ENCODE results near the gene GRIK2. TPM values are rescaled to one million over a fixed set of nuclear protein-coding genes. Genes with fewer than 3 reads are reported as not detected.

GRIK2 gene
- total RNA-seq, 1 donor from 2014 or later = 95.5 TPM

DNA sequence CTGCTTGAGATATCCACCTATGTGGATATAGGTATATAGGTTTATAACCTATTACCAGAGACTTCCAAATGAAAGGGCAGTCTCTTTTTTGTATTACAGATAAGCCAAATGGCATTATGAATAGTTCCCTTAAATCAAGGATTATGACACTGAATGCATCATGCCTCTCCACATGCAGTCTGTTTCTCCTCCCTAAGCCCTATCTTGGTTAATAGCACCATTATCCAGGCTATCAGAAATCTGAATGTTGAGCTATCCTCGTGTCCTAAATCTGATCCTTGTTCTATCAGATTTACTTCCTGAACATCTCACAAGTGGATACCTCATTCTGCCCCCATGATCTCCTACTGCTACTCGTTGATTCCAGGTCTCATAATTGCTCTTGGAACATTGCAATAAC, 138.0 kb downstream of the GRIK2 start:
- Mint-ChIP-seq H3K9me3 (ENCODE audit: unreplicated experiment) (no peaks in the 10 kb centered on the region), H3K27me3 (ENCODE audit: unreplicated experiment) (no peaks in the 10 kb centered on the region), H3K36me3 (ENCODE audit: unreplicated experiment) (no peaks in the 10 kb centered on the region), H3K4me1 (ENCODE audit: low read depth, unreplicated experiment) (peaks cover 11% of the 10 kb centered on the region), H3K27ac (ENCODE audit: unreplicated experiment) (no peak overlapping the region), H3K4me3 (ENCODE audit: unreplicated experiment) (no peak overlapping the region)
- TF ChIP-seq, protein P1, sequence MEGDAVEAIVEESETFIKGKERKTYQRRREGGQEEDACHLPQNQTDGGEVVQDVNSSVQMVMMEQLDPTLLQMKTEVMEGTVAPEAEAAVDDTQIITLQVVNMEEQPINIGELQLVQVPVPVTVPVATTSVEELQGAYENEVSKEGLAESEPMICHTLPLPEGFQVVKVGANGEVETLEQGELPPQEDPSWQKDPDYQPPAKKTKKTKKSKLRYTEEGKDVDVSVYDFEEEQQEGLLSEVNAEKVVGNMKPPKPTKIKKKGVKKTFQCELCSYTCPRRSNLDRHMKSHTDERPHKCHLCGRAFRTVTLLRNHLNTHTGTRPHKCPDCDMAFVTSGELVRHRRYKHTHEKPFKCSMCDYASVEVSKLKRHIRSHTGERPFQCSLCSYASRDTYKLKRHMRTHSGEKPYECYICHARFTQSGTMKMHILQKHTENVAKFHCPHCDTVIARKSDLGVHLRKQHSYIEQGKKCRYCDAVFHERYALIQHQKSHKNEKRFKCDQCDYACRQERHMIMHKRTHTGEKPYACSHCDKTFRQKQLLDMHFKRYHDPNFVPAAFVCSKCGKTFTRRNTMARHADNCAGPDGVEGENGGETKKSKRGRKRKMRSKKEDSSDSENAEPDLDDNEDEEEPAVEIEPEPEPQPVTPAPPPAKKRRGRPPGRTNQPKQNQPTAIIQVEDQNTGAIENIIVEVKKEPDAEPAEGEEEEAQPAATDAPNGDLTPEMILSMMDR (IDR thresholded peaks at IDR 0.05; ENCODE audit: partially characterized antibody, unreplicated experiment) = no peak
- DNase-seq = no peak

DNA sequence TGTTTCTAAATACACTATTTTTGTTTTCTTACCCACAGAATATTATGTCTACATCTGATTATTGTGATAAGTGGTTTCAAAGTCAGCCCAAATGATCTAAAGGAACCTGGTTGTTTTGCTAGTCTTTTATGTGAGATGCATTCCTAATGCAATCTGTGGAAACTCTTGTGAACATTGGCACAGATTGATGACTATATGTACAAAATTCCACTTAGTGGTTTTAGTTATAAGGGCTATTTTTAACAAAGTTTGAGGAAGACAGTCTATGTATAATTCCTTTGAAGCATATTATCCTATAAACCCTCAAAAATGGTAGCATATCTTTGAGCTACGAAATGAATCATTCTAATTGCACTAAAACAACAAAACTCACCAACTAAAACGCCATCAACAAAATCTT, 140.9 kb downstream of the GRIK2 start:
- TF ChIP-seq, protein P1 (IDR thresholded peaks at IDR 0.05; ENCODE audit: partially characterized antibody, unreplicated experiment) = no peak
- Mint-ChIP-seq H3K4me3 (ENCODE audit: unreplicated experiment) (no peak overlapping the region), H3K4me1 (ENCODE audit: low read depth, unreplicated experiment) (peaks cover 11% of the 10 kb centered on the region), H3K36me3 (ENCODE audit: unreplicated experiment) (no peaks in the 10 kb centered on the region), H3K9me3 (ENCODE audit: unreplicated experiment) (no peaks in the 10 kb centered on the region), H3K27me3 (ENCODE audit: unreplicated experiment) (no peaks in the 10 kb centered on the region), H3K27ac (ENCODE audit: unreplicated experiment) (no peak overlapping the region)
- DNase-seq = no peak

DNA sequence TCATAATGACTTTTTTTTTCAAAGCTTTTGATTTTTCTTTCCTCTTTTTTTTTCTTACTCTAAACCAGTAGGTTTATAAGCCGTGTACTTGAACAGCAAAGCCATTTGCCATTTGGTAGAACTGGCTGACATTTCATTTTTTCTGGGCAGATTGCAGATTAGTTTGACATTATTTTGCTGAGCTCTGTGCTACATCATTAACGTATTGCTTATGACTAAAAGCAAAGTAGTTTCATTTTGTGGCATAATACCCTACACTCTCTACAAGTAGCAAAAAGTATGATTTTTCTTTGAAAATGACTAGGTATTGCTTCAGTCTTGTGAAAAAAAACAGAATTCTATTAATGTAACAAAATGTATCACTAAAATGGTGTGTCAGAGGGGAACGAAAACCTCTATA, 141.3 kb downstream of the GRIK2 start:
- TF ChIP-seq, protein P1 (IDR thresholded peaks at IDR 0.05; ENCODE audit: partially characterized antibody, unreplicated experiment) = no peak
- peaks cover 8% of the 10 kb centered on the region for H3K4me1 Mint-ChIP-seq (ENCODE audit: low read depth, unreplicated experiment)
- DNase-seq = no peak
- no peak overlapping the region for H3K4me3 Mint-ChIP-seq (ENCODE audit: unreplicated experiment)
- H3K36me3 Mint-ChIP-seq (ENCODE audit: unreplicated experiment) = no peaks in the 10 kb centered on the region
- H3K27ac Mint-ChIP-seq (ENCODE audit: unreplicated experiment) = no peak overlapping the region
- H3K9me3 Mint-ChIP-seq (ENCODE audit: unreplicated experiment) = no peaks in the 10 kb centered on the region
- no peaks in the 10 kb centered on the region for H3K27me3 Mint-ChIP-seq (ENCODE audit: unreplicated experiment)

DNA sequence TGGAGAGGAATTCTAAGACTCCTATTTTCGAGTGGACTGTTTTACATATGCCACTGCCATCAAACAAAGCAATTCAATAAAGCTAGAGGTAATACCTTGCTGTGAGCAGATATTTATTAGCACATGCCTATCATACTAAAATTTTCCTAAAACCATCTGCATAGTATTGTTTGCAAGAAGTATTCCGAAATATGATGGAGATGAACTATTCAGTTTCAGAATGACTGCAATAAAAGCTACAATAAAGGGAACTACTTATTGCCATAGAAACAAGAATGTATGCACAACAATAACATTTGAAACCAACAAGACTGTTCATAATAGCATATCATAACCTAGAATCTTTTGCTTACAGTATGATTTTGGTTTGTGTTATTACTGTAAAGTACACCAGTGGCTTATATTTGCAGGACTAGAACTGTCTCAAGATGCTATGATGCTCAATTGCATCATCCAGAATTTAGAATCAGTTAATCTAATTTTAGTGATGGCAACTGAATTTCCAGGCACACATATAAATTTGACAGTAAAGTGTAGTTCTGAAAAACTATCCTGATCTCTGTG, 144.3 kb downstream of the GRIK2 start:
- DNase-seq = no peak
- Mint-ChIP-seq H3K27ac (ENCODE audit: unreplicated experiment) (no peak overlapping the region), H3K4me3 (ENCODE audit: unreplicated experiment) (no peak overlapping the region)

More for the DNA sequence above, 144.3 kb downstream of the GRIK2 start:
- Mint-ChIP-seq H3K4me1 (ENCODE audit: low read depth, unreplicated experiment) (peaks cover 10% of the 10 kb centered on the region), H3K27me3 (ENCODE audit: unreplicated experiment) (peaks cover 2% of the 10 kb centered on the region), H3K9me3 (ENCODE audit: unreplicated experiment) (no peaks in the 10 kb centered on the region), H3K36me3 (ENCODE audit: unreplicated experiment) (no peaks in the 10 kb centered on the region)
- TF ChIP-seq, protein P1 (IDR thresholded peaks at IDR 0.05; ENCODE audit: partially characterized antibody, unreplicated experiment) = no peak
